ENCODE results near the gene TBC1D32.
"Not testable (repeated sequence)": the region's sequence is repeated elsewhere in the genome, so short reads cannot be mapped to it uniquely, and the experiment has no call there.

The TBC1D32 gene

DNA sequence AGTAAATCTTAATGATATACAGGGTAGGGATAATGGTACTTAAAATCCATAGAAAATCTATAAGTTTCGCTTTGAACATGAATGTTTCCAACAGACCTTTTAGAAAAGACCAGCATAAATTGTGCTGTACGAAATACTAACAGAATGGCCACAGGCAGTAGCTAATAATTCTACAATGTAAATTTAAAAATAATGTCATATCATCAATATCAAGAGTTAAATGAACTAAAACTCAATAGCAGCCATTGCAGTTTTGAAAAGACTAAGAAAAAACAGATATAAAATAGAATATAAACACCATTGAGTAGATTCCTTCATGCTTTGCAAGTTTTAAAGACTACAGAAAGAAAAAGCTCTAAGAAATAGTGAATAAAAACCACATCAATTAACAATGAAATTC lies 14.7 kb downstream of the TBC1D32 start:
- no peak for DNase-seq (ENCODE audit: low read depth)

DNA sequence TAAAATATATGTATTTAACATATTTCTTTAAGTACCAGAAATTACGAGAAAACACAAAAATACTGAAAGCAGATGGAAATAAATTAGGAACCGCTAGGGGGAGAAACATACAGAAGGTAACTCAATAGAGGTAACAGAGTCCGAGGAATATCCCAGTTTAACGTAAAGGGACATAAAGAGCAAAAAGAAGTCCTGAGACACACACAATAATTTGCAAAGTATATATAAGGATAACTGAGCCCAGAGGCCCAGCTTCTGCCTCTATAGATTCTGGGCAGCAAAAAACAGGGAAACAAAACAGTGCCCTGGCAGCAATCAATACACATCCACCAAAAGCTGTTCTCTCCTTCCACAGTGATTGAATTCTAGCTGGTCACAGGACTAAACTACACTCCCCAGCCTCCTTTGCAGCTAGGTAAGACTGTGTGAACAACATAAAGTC lies 15.1 kb downstream of the TBC1D32 start:
- DNase-seq (ENCODE audit: low read depth), result peak; percentile 8

- DNase-seq (ENCODE audit: low read depth), result no peak
Measured at GRCh38 chr6:121314381-121315112, 19.7 kb downstream of the TBC1D32 start.

DNA sequence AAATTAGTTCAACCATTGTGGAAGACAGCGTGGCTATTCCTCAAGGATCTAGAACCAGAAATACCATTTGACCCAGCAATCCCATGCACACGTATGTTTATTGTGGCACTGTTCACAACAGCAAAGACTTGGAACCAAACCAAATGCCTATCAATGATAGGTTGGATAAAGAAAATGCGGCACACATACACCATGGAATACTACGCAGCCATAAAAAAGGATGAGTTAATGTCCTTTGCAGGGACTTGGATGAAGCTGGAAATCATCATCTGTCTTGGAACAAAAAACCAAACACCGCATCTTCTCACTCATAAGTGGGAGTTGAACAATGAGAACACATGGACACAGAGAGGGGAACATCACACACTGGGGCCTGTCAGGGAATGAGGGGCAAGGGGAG lies 22.5 kb downstream of the TBC1D32 start:
- DNase-seq (ENCODE audit: low read depth), result not testable (repeated sequence)

DNA sequence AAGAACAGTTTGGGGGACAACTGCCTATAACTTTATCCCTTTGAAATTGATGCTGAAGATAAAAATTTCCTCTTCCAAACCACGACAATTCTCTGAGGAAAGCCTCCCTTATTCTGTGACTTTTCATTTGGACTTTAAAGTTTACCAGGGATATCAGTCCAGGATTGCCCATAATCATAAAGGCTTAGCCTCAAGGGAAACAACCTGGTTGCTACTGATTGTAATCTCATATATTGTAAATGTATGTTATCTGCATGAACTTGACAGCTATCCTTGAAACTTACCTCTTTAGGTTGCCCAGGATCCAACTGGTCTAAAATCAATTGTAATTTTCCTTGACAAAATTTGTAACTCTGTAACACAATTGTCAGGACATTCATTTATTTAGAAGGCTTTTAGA lies 23.8 kb downstream of the TBC1D32 start:
- DNase-seq (ENCODE audit: low read depth), result no peak

DNA sequence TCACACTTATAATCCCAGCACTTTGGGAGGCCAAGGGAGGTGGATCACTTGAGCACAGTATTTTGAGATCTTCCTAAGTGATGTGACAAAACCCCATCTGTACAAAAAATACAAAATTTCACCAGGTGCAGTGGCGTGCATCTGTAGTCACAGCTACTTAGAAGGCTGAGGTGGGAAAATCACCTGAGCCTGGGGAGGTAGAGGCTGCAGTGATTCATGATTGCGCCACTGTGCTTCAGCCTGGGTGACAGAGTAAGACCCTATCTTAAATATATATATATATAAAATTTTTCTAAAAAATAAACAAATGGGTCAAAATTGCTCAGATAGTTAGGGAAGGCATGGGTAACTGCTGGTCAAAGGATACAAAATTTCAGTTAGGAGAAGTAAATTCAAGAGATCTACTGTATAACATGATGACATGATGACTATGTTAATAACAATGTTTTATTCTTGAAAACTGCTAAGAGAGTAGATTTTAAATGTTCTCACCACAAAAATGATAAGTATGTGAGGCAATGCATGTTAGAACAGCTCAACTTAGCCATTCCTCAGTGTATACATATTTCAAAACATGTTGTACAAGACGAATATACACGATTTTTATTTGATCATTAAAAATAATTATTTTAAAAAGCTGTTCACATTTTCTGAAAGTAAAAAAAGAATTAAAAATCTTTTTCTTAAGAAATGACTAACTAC lies 24.4 kb downstream of the TBC1D32 start:
- peak; percentile 69 for DNase-seq (ENCODE audit: low read depth)

GRCh38 chr6:121305957-121306607 lies 28.2 kb downstream of the TBC1D32 start:
- DNase-seq (ENCODE audit: low read depth), result no peak

DNA sequence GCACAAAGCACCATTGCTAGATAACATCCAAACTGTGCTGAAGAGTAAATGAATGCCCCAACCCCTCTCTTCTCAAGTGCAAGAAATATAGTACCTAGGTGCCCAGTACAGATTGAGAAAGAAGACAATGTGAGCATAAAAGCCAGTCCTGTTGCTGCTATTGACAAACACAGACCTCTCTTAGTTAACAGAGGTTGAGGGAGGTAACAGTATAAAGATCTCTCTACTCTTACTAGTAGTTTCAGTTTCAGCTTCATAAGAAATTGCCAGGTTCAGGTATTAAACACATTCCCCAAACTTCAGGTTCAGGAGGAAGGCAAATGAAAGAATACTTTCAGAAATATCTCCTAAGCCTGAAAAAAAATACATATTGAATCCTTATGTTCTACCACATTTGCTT lies 31.4 kb downstream of the TBC1D32 start:
- no peak for DNase-seq (ENCODE audit: low read depth)

GRCh38 chr6:121301156-121301555 lies 33.1 kb downstream of the TBC1D32 start:
- DNase-seq (ENCODE audit: low read depth), result not testable (repeated sequence)

GRCh38 chr6:121297694-121298093 lies 36.6 kb downstream of the TBC1D32 start:
- DNase-seq (ENCODE audit: low read depth), result peak; percentile 39

GRCh38 chr6:121285041-121285440 lies 49.2 kb downstream of the TBC1D32 start:
- peak; percentile 30 for DNase-seq (ENCODE audit: low read depth)

- DNase-seq (ENCODE audit: low read depth), result no peak
Measured at GRCh38 chr6:121274666-121275295, 59.5 kb downstream of the TBC1D32 start.

GRCh38 chr6:121263742-121264141 lies 70.5 kb downstream of the TBC1D32 start:
- no peak for DNase-seq (ENCODE audit: low read depth)

GRCh38 chr6:121260651-121261102 lies 73.6 kb downstream of the TBC1D32 start:
- peak; percentile 62 for DNase-seq (ENCODE audit: low read depth)

- DNase-seq (ENCODE audit: low read depth), result no peak
Measured at GRCh38 chr6:121247386-121247785, 86.9 kb downstream of the TBC1D32 start.

DNA sequence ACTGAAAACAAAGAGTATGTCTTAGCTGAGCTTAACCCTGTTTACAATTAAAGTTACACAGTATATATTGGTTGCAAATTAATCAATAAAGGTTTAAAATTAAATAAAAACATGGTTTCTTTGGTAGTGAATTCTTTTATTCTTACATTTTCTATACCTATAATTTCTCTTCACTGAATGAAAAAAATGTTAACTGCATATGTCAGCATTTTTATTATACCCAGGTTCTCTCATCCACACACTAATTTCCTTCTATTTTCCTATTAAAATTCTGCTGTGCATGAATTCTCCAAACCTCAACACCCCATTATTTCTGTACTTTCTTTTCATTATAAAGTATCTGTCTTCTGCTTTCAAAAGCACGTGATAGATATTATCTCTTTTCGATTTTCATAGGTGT lies 91.9 kb downstream of the TBC1D32 start:
- no peak for DNase-seq (ENCODE audit: low read depth)

DNA sequence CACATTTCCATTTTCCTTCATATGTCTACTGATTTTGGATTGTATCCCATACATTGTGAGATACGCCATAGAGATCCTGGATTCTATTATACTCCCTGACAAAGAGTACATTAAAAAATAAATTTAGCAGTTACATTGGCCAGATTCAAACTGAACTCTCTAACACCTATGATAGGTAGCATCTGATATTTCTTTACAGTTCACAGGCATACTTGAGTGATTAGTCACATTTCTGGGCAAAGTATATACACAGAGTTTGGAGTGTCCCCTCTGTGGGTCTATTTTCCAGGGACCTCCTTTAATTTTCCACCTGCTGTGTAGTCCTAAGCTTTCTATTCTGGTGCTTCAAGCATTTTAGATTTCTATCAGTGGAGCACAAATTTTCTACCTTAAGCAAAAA lies 96.4 kb downstream of the TBC1D32 start:
- no peak for DNase-seq (ENCODE audit: low read depth)

- no peak for DNase-seq (ENCODE audit: low read depth)
Measured at GRCh38 chr6:121236984-121237383, 97.3 kb downstream of the TBC1D32 start.

GRCh38 chr6:121235386-121235785 lies 98.9 kb downstream of the TBC1D32 start:
- no peak for DNase-seq (ENCODE audit: low read depth)

DNA sequence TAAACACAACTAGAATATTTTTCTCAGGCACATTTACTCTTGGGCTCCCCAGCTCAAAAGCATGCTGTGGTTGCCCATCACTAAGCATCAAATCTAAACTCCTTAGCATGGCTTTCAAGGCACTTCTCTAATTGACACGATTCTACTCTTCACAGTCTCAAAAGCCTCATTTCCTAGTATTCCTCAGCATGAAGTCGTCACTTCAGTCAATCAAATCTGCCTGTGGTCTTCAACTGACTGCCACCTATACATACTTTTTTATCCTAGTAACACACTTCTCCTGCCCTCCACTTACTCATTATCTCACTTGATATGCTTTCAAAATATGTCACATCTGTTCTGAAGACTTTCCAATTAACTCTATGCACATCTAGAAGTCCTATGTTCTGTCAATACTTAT lies 110.3 kb downstream of the TBC1D32 start:
- DNase-seq (ENCODE audit: low read depth), result no peak

- DNase-seq (ENCODE audit: low read depth), result no peak
Measured at GRCh38 chr6:121223212-121223611, 111.1 kb downstream of the TBC1D32 start.

- DNase-seq (ENCODE audit: low read depth), result peak; percentile 45
Measured at GRCh38 chr6:121222656-121223055, 111.6 kb downstream of the TBC1D32 start.
